Spleen (tissue), 7 donors: Measurements from ENCODE around the gene SLC25A1.

Source experiments
- POLR2A ChIP-seq, 3 donors: fragments of 450-650 bp; IDR thresholded peaks; one replicate each; pipeline ENCODE4 v1.5.1; 2017; ENCODE audit warnings: antibody characterized with exemption in 3 of 3, mild to moderate bottlenecking in 1 of 3
- POLR2AphosphoS5 ChIP-seq, 3 donors: sonication (generic); formaldehyde crosslinking; IDR thresholded peaks; one replicate each; pipeline ENCODE4 v1.5.1; 2017; ENCODE audit warnings: antibody characterized with exemption in 3 of 3
- TF ChIP-seq, protein P1 (sequence below), 11 experiments: fragments of 200-600 bp in 7 of 11; fragments of 450-650 bp in 4 of 11; sonication (generic) in 4 of 11; IDR thresholded peaks in 8 of 11; conservative IDR thresholded peaks in 3 of 11; 1 replicate in 7 of 11; 2 replicates in 4 of 11; pipeline versions ENCODE4 v1.4.0 to v1.8.0; 2016 to 2021; ENCODE audit warnings: antibody characterized with exemption in 11 of 11, inconsistent platforms in 4 of 11, mild to moderate bottlenecking in 1 of 11
- donor health status: DM: no; HTN: no; CAD: no; lungs with moderate emphysema.
- donor health status: DM: no; HTN: no; CAD: no.
- donor health status: DM: no; HTN: no; CAD: no.

DNA sequence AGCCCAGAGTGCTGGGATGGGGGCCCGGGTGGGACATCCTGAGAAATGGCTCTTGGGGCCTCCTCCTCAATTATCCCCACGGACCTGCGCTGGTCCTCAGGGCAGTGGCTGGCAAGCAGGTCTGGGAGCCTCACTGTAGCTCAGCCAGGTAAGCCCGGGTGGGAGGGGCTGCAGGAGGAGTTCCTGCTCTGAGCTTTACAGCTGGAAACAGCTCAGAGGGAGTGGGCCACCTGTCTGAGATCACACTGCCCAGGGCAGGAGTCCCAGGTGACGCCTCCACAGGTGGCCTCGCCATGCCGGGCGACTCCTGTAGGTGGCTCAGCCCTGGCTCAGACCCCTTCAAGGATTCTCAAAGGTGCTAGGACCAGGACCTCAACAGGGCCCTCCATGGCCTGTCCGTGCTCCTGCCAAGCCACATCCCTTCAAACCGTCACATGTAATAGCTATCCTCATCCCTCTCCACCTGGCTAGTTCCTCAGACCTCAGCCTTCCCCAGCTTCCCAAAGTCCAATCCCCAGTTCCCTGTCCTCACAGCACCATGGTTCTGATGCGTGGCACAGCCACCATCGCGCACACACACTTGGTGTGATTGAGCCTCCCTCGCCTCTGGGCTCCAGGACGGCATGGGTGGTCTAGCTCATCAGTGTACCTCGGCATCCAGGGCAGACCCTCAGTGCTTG lies 51.1 kb downstream of the SLC25A1 start:
- TF ChIP-seq POLR2AphosphoS5 (IDR thresholded peaks at IDR 0.05) (no peak), POLR2A (IDR thresholded peaks at IDR 0.05) (no peak)
- TF ChIP-seq, protein P1, sequence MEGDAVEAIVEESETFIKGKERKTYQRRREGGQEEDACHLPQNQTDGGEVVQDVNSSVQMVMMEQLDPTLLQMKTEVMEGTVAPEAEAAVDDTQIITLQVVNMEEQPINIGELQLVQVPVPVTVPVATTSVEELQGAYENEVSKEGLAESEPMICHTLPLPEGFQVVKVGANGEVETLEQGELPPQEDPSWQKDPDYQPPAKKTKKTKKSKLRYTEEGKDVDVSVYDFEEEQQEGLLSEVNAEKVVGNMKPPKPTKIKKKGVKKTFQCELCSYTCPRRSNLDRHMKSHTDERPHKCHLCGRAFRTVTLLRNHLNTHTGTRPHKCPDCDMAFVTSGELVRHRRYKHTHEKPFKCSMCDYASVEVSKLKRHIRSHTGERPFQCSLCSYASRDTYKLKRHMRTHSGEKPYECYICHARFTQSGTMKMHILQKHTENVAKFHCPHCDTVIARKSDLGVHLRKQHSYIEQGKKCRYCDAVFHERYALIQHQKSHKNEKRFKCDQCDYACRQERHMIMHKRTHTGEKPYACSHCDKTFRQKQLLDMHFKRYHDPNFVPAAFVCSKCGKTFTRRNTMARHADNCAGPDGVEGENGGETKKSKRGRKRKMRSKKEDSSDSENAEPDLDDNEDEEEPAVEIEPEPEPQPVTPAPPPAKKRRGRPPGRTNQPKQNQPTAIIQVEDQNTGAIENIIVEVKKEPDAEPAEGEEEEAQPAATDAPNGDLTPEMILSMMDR (IDR thresholded peaks at IDR 0.05 in 8 of 11, conservative IDR thresholded peaks at IDR 0.05 in 3 of 11) = no peak
